K562 (cell line): ENCODE results near the gene ERVV-1. TPM values are rescaled to one million over a fixed set of nuclear protein-coding genes. Genes with fewer than 3 reads are reported as not detected.

ENCODE experiments used
- ATAC-seq: fragments of 200-7000 bp; cut with Tn5 transposase; 3 replicates; pipeline ENCODE4 v1.9.1; 2020; ENCODE audit warnings: moderate library complexity
- BruUV-seq: library from RNA; stranded (reverse); fragments of 400-500 nt; replicated peaks from 2 replicates; lab custom pipeline; 2021; lab: Mats Ljungman, UMichigan
- CTCF ChIA-PET: fragments of 300-600 bp; formaldehyde crosslinking; extraction: SDS; loops from one replicate; lab custom pipeline; 2021; ENCODE audit warnings: low intra/inter-chr PET ratio; lab: Yijun Ruan, JAX
- POLR2A ChIA-PET: fragments of 300-600, 350-650 bp; sonication (Branson Sonifier 250); formaldehyde crosslinking; extraction: SDS; loops from one replicate; lab custom pipeline; 2021; ENCODE audit warnings: antibody characterized with exemption, inconsistent platforms; lab: Yijun Ruan, JAX
- DNase-seq, 4 experiments: peaks; one replicate each; pipeline versions ENCODE4 v3.0.0 to v3.0.0-alpha.2; 2011 to 2018; ENCODE audit warnings: low spot score in 3 of 4, mixed read lengths in 3 of 4; ENCODE audit errors: extremely low read depth in 1 of 4
- FAIRE-seq: peaks from 2 replicates; lab custom pipeline; 2011; peaks lifted over from hg19 to GRCh38; lab: Jason Lieb, UNC
- H2AFZ ChIP-seq: 2 replicates; pipeline ENCODE4 v1.6.0; 2011; ENCODE audit warnings: low read depth, low read length, control low read depth, inconsistent platforms
- H3K27ac ChIP-seq: fragments of 200-600 bp; 3 replicates; pipeline ENCODE4 v1.8.0; 2011; ENCODE audit warnings: low read depth, mild to moderate bottlenecking, control low read depth, inconsistent platforms, low read length, moderate library complexity, mixed read lengths; ENCODE audit errors: extremely low read depth
- H3K27me3 ChIP-seq, 2 experiments: fragments of 300-600 bp in 1 of 2; 2 replicates in 1 of 2; 3 replicates in 1 of 2; pipeline versions ENCODE4 v1.6.0 to v1.8.0; 2011; ENCODE audit warnings: inconsistent platforms in 2 of 2, low read length in 2 of 2, mild to moderate bottlenecking in 1 of 2, mixed read lengths in 1 of 2, moderate library complexity in 1 of 2; ENCODE audit not compliant: control insufficient read depth in 2 of 2, insufficient read depth in 2 of 2
- H3K36me3 ChIP-seq: fragments of 300-600 bp; 3 replicates; pipeline ENCODE4 v1.8.0; 2011; ENCODE audit warnings: mild to moderate bottlenecking, low read length, inconsistent platforms; ENCODE audit not compliant: control insufficient read depth, insufficient read depth
- H3K4me1 ChIP-seq, 2 experiments: fragments of 200-600 bp in 1 of 2; replicated peaks in 1 of 2; 2 replicates in 1 of 2; 3 replicates in 1 of 2; pipeline versions ENCODE4 v1.5.1 to v1.8.0; 2011; ENCODE audit warnings: inconsistent platforms in 2 of 2, low read length in 2 of 2, mild to moderate bottlenecking in 1 of 2, mixed read lengths in 1 of 2, moderate library complexity in 1 of 2; ENCODE audit not compliant: control insufficient read depth in 2 of 2, insufficient read depth in 2 of 2
- H3K4me2 ChIP-seq: 2 replicates; pipeline ENCODE4 v1.6.1; 2011; ENCODE audit warnings: low read length, control low read depth, inconsistent platforms, mixed read lengths; ENCODE audit not compliant: insufficient read depth
- H3K4me3 ChIP-seq: fragments of 200-600 bp; sonication (generic), shearing (Covaris generic); 2 replicates; pipeline ENCODE4 v1.5.1; 2016; ENCODE audit warnings: control low read depth, inconsistent platforms
- H3K79me2 ChIP-seq: fragments of 200-600 bp; 3 replicates; pipeline ENCODE4 v1.8.0; 2011; ENCODE audit warnings: low read length, inconsistent platforms; ENCODE audit not compliant: control insufficient read depth, insufficient read depth
- H3K9ac ChIP-seq, 2 experiments: 2 replicates each; pipeline versions ENCODE4 v1.6.0 to v1.6.1; 2011; ENCODE audit warnings: low read depth in 2 of 2, low read length in 2 of 2, control low read depth in 1 of 2, inconsistent platforms in 1 of 2, mild to moderate bottlenecking in 1 of 2, mixed read lengths in 1 of 2; ENCODE audit not compliant: insufficient read depth in 1 of 2
- H3K9me1 ChIP-seq: one replicate; pipeline ENCODE4 v1.6.0; 2011; ENCODE audit warnings: inconsistent platforms, mild to moderate bottlenecking, low read length, moderate library complexity; ENCODE audit not compliant: control insufficient read depth, insufficient read depth
- H3K9me3 ChIP-seq: replicated peaks from 2 replicates; pipeline ENCODE4 v1.5.1; 2011; ENCODE audit warnings: low read depth, low read length, inconsistent platforms; ENCODE audit not compliant: control insufficient read depth, insufficient read depth
- H4K20me1 ChIP-seq: replicated peaks from 2 replicates; pipeline ENCODE4 v1.6.1; 2011; ENCODE audit warnings: low read length, inconsistent platforms, mixed read lengths; ENCODE audit not compliant: control insufficient read depth, insufficient read depth
- ELF4 ChIP-seq: fragments of 450-650 bp; formaldehyde crosslinking; IDR thresholded peaks from 2 replicates; pipeline ENCODE4 v1.4.0; 2022; ENCODE audit warnings: missing genetic modification characterization
- GTF2A2 ChIP-seq: IDR thresholded peaks from 2 replicates; pipeline ENCODE4 v1.6.1; 2016; ENCODE audit warnings: mild to moderate bottlenecking, missing genetic modification characterization, missing compliant biosample characterization
- WGBS: fragments of 100-300 bp; shearing (Covaris generic); methylation state at CpG from one replicate; pipeline ENCODE4 v1.1.6; 2016; ENCODE audit warnings: low coverage, mixed read lengths; ENCODE audit not compliant: insufficient coverage; ENCODE audit errors: missing lambda C conversion rate; 5-methylcytosine and 5-hydroxymethylcytosine counted together
- in situ Hi-C: fragments of 300-500 bp; cut with MboI; formaldehyde crosslinking; loops from 4 replicates; pipeline ENCODE4 v1.15.0; 2018; ENCODE audit warnings: inconsistent platforms, mixed read lengths
- intact Hi-C: fragments of 100-400 bp; cut with micrococcal nuclease; formaldehyde crosslinking; loops from 2 replicates; pipeline ENCODE4 v1.14.2; 2022
- polyA plus RNA-seq, 8 experiments: library from polyadenylated mRNA; depleted of rRNA in 4 of 8; stranded (reverse) in 5 of 8; unstranded in 3 of 8; fragments of >200 nt; fragmentation: Nextera tagmentation in 2 of 8; fragmentation: Illumina TruSeq in 1 of 8; extraction: Ambion mirVana in 2 of 8; extraction: Trizol in 1 of 8; gene quantifications; 2 replicates each; pipeline versions ENCODE4 v1.2.1 to v1.2.3, GENCODE V29; 2011 to 2014; ENCODE audit warnings: inconsistent platforms in 1 of 8, missing spikeins in 1 of 8
- total RNA-seq, 7 experiments: library from RNA; depleted of rRNA in 6 of 7; stranded (reverse); fragments of >200 nt in 6 of 7; fragmentation: Illumina TruSeq in 2 of 7; extraction: Trizol in 2 of 7; gene quantifications; 2 replicates each; pipeline versions ENCODE4 v1.2.1 to v1.2.3, GENCODE V29; 2011 to 2021; ENCODE audit warnings: low replicate concordance in 1 of 7

The ERVV-1 gene
- total and polyA plus RNA-seq, 9 of the 15 experiments (the other 6 are each of a cell fraction or from before 2014, with no cell fraction given), result 0.08 TPM; not detected in 8

DNA sequence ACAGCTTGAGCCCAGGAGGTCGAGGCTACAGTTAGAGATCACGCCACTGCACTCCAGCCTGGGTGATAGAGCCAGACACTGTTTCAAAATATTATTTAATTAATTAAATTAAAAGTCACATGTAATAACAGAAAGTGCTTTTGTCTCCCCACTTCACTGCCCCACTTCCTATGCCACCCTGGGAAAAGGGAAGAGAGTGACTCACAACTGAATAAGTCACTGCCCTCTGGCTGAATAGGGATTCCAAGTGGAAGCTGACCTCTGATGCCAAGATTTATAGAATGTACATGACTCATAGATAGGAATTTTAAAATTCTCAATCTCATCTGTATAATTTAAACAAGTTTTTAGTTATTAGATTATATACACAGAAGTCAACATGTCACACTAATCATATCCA, 22.2 kb upstream of the ERVV-1 start:
- no peaks in the 10 kb centered on the region for H3K9me1 ChIP-seq
- CTCF ChIA-PET, result no interaction called here
- no peak for ATAC-seq
- in situ Hi-C loops, result no loop called here
- H4K20me1 ChIP-seq, result no peaks in the 10 kb centered on the region
- no peak for DNase-seq
- H3K4me3 ChIP-seq, result no peak overlapping the region
- no peak overlapping the region for H3K9ac ChIP-seq
- POLR2A ChIA-PET, result no interaction called here
- 44% methylated on average over 2 of the region's 2 CpGs for WGBS
- H2AFZ ChIP-seq, result no peak overlapping the region
- FAIRE-seq, result no peak
- H3K79me2 ChIP-seq, result peaks cover 3% of the 10 kb centered on the region; the same call in 2 of the 3 replicates
- BruUV-seq, result no TSS peak
- no peaks in the 10 kb centered on the region for H3K27me3 ChIP-seq
- peaks cover 9% of the 10 kb centered on the region; the same call in 1 of the 3 replicates for H3K36me3 ChIP-seq
- H3K9me3 ChIP-seq, result peaks cover 6% of the 10 kb centered on the region
- no peak for TF ChIP-seq ELF4 (CRISPR knock-in tag)
- TF ChIP-seq, all 486 proteins: peak for 0
- Histone ChIP-seq H3K4me1 (peaks cover 0 to 12% of the 10 kb centered on the region in 2 experiments; a peak in 2 of 5 replicates), H3K4me2 (no peak overlapping the region), H3K27ac (no peak overlapping the region)
- intact Hi-C loops, result no loop called here

DNA sequence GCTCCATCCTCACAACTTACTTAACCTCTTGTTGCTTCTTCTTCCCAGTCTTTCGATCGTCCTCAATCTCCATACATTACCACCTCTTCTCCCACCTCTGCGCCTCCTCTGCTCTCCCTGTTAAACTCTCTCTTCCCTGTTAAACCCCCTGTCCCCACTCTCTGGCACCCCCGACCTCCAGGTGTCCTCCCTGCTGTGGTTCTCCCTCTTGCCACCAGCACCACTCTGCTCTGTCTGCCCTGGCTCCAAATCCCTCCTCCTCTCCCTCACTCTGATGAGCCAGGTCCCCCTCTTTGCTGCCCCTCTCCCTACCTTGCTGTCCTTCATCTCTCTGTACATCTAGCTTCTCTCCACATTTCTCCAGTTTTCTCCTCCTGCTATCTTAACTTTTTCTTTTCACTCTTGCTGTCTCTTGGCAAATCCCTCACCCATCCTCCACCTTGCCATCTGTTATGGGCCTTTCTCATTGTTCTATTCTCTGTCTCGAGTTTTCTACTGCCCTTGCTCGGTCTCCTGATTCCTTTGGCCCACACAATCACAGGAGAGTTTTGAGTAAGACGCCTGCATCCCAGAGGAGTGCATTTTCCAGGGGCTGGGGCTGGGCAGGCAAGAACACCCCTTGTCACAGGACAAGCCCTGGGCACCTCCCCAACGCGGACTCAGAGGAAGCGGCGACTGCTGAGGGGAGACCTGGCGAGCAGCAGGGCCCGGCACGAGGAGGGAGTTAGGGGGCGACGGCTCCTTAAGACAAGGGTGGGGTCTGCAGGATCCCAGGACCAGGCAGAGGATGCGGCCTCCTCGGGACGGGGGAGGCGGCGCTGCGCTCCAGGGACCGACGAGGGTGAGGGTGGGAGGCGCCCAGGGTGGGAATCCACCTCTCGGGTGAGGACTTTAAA, 21.4 kb upstream of the ERVV-1 start:
- DNase-seq (peak in 3 of 4 experiments; percentile 23 to 46 (median 38)), ATAC-seq (peak; percentile 61), FAIRE-seq (no peak)
- BruUV-seq, result TSS peak; percentile 64
- Histone ChIP-seq H3K4me1 (peaks cover 0 to 12% of the 10 kb centered on the region in 2 experiments; a peak in 2 of 5 replicates), H3K9me1 (no peaks in the 10 kb centered on the region), H3K9me3 (no peaks in the 10 kb centered on the region; the same call in 1 of the 2 replicates), H3K79me2 (peaks cover 3% of the 10 kb centered on the region; the same call in 2 of the 3 replicates), H3K9ac (peak overlapping the region; percentile 66 to 92), H3K27ac (no peak overlapping the region), H3K27me3 (no peaks in the 10 kb centered on the region), H3K4me3 (peak overlapping the region; percentile 41), H3K36me3 (peaks cover 7% of the 10 kb centered on the region; the same call in 1 of the 3 replicates), H4K20me1 (no peaks in the 10 kb centered on the region), H3K4me2 (peak overlapping the region; percentile 75), H2AFZ (peak overlapping the region; percentile 68)
- in situ Hi-C loops, result no loop called here
- TF ChIP-seq GTF2A2 (tag), result no peak
- POLR2A ChIA-PET, result no interaction called here
- intact Hi-C loops, result no loop called here
- 28% methylated on average over 21 of the region's 26 CpGs for WGBS
- CTCF ChIA-PET, result no interaction called here
